Ishikawa (cell line): ENCODE data around the gene TTC32.

Source experiments
- EGR1 ChIP-seq: IDR thresholded peaks from 2 replicates; pipeline ENCODE4 v1.6.1; 2012
- EP300 ChIP-seq: IDR thresholded peaks from 2 replicates; pipeline ENCODE4 v1.6.1; 2012; ENCODE audit warnings: borderline replicate concordance
- NFIC ChIP-seq: IDR thresholded peaks from 2 replicates; pipeline ENCODE4 v1.6.1; 2012
- RAD21 ChIP-seq: IDR thresholded peaks from 2 replicates; pipeline ENCODE4 v1.6.1; 2012; ENCODE audit warnings: low read depth
- REST ChIP-seq: IDR thresholded peaks from 2 replicates; pipeline ENCODE4 v1.6.1; 2012; ENCODE audit warnings: low read depth, mild to moderate bottlenecking
- TAF1 ChIP-seq: IDR thresholded peaks from 2 replicates; pipeline ENCODE4 v1.6.1; 2012; ENCODE audit warnings: low read depth, mild to moderate bottlenecking
- TEAD4 ChIP-seq: IDR thresholded peaks from 2 replicates; pipeline ENCODE4 v1.6.1; 2012
- USF1 ChIP-seq: IDR thresholded peaks from 2 replicates; pipeline ENCODE4 v1.6.1; 2012
- ZBTB7A ChIP-seq: IDR thresholded peaks from 2 replicates; pipeline ENCODE4 v1.6.1; 2012; ENCODE audit warnings: low read depth

- TF ChIP-seq ZBTB7A, result no peak
- TF ChIP-seq EGR1, result no peak
- TF ChIP-seq TEAD4, result no peak
- TF ChIP-seq RAD21, result no peak
- TF ChIP-seq NFIC, result no peak
- TF ChIP-seq USF1, result no peak
- no peak for TF ChIP-seq REST
- TF ChIP-seq TAF1, result no peak
- no peak for TF ChIP-seq EP300
Measured at GRCh38 chr2:19881221-19881907, 20.4 kb downstream of the TTC32 start.
